ENCODE measurements around the gene VSIG1.

- TF ChIP-seq CTCF (IDR thresholded peaks at IDR 0.05), result no peak
- no peak for TF ChIP-seq POLR2A (IDR thresholded peaks at IDR 0.05)
These were observed 18.8 kb upstream of the VSIG1 start for GRCh38 chrX:108025954-108026600.
